Central memory CD8-positive, alpha-beta T cell (primary cell): ENCODE results near the gene KRTAP9-1.
"Not testable (repeated sequence)": the region's sequence is repeated elsewhere in the genome, so short reads cannot be mapped to it uniquely, and the experiment has no call there.

Source experiments
- ATAC-seq: fragments of 150-1000 bp; cut with Tn5 transposase; replicated peaks from 2 replicates; pipeline ENCODE4 v1.10.0; 2022; ENCODE audit warnings: mild to moderate bottlenecking, moderate FRiP score, moderate number of reproducible peaks; ENCODE audit not compliant: poor library complexity, severe bottlenecking; ENCODE audit errors: extremely low read depth
- DNase-seq, 2 donors: peaks; one replicate each; pipeline ENCODE4 v3.0.0; 2021; ENCODE audit warnings: low spot score in 2 of 2
- H3K27ac Mint-ChIP-seq: one replicate; pipeline ENCODE4 v1.8.0; 2022; ENCODE audit warnings: low read depth, mild to moderate bottlenecking, moderate library complexity, mixed read lengths
- H3K27me3 Mint-ChIP-seq: one replicate; pipeline ENCODE4 v1.8.0; 2022; ENCODE audit warnings: mixed read lengths
- H3K36me3 Mint-ChIP-seq: one replicate; pipeline ENCODE4 v1.8.0; 2022; ENCODE audit warnings: mild to moderate bottlenecking, moderate library complexity, mixed read lengths; ENCODE audit not compliant: insufficient read depth
- H3K4me1 Mint-ChIP-seq: one replicate; pipeline ENCODE4 v1.8.0; 2022; ENCODE audit warnings: mixed read lengths
- H3K4me3 Mint-ChIP-seq: one replicate; pipeline ENCODE4 v1.8.0; 2022; ENCODE audit warnings: mild to moderate bottlenecking, moderate library complexity, mixed read lengths
- H3K9me3 Mint-ChIP-seq: one replicate; pipeline ENCODE4 v1.8.0; 2022; ENCODE audit warnings: mixed read lengths

KRTAP9-1 gene

GRCh38 chr17:41189837-41190318, at the start of gene KRTAP9-1:
KRTAP9-1 (plus strand) TSS chr17:41189887; CDS start chr17:41189887, 0 bp downstream.
- H3K36me3 Mint-ChIP-seq, H3K27ac Mint-ChIP-seq, H3K9me3 Mint-ChIP-seq, DNase-seq, ATAC-seq, H3K4me3 Mint-ChIP-seq, H3K4me1 Mint-ChIP-seq: not testable (repeated sequence)
- H3K27me3 Mint-ChIP-seq, result peaks cover 61% of the 10 kb centered on the region

DNA sequence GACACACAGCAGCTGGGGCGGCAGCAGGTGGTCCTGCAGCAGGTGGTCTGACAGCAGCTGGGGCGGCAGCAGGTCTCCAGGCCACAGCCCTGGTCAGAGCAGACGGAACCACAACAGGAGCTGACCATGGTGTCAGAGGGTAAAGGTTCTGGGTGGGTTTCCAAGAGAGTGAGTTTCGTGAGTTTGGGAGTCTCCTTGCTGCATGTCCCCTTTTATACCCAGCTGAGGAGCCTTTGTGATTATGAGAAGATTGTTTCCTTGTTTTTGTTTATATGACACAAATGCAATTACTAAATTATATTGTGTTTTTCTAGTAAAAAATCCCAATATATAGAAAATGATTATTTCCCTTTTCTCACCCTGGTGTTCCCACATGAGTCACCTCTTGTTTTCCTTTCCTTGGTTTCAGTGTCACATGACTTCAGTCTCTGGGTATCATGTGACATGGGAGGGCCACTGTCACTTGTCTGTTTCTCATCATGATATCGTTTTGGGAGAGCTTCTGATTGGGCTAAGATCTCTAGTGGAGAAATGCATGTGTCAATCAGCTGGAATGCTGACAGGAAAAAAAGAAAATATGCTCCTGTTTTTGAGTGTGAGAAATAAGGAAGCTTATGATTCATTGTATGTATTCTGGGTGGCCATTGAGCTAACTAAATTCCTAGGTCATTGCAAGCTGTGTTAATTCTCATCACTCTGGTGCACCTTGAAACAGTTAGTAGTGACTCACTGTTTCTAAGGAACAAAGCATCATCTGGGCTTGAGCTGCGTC, 49.1 kb upstream of the KRTAP9-1 start, which contains the start of gene KRTAP4-6:
TSS of gene KRTAP4-6 (minus strand) at position 185 of the 772 bp plus-strand sequence. CDS start at position 128, 57 bp downstream.
- ATAC-seq, result no peak
- H3K9me3 Mint-ChIP-seq, result peaks cover 25% of the 10 kb centered on the region
- H3K27ac Mint-ChIP-seq, result no peak within 1 kb of the TSS
- DNase-seq, result no peak
- H3K4me1 Mint-ChIP-seq, result no peaks in the 10 kb centered on the region
- no peak within 1 kb of the TSS for H3K4me3 Mint-ChIP-seq
- peaks cover 7% of the 10 kb centered on the region for H3K27me3 Mint-ChIP-seq
- H3K36me3 Mint-ChIP-seq, result no peaks in the 10 kb centered on the region

DNA sequence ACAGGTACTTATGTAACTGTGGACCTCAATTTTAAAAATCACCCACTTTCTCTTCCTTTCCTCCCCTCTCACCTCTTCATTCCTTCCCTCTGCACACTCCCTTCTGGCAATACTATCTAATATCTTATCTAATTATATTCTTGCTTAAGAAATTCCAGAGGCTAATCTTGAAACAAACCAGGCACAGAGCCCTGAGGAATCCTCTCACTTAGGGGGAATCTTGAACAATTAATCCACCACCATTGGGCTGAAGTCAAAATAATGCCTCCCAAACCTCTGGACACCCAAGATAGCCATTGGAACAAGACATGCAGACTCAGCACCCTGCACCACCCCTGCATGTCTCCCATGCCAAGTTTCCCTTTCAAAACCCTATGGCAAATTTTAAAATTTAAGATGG, 48.3 kb upstream of the KRTAP9-1 start:
- H3K27me3 Mint-ChIP-seq, result peaks cover 7% of the 10 kb centered on the region
- DNase-seq, result no peak
- H3K4me3 Mint-ChIP-seq, result no peak overlapping the region
- no peak for ATAC-seq
- peaks cover 25% of the 10 kb centered on the region for H3K9me3 Mint-ChIP-seq
- no peaks in the 10 kb centered on the region for H3K4me1 Mint-ChIP-seq
- no peak overlapping the region for H3K27ac Mint-ChIP-seq
- H3K36me3 Mint-ChIP-seq, result no peaks in the 10 kb centered on the region

- Mint-ChIP-seq H3K27ac (no peak overlapping the region), H3K4me3 (no peak overlapping the region), H3K4me1 (no peaks in the 10 kb centered on the region), H3K9me3 (peaks cover 21% of the 10 kb centered on the region), H3K27me3 (peaks cover 17% of the 10 kb centered on the region), H3K36me3 (no peaks in the 10 kb centered on the region)
- no peak for DNase-seq
- no peak for ATAC-seq
Measured at GRCh38 chr17:41144846-41145245, 44.8 kb upstream of the KRTAP9-1 start.

DNA sequence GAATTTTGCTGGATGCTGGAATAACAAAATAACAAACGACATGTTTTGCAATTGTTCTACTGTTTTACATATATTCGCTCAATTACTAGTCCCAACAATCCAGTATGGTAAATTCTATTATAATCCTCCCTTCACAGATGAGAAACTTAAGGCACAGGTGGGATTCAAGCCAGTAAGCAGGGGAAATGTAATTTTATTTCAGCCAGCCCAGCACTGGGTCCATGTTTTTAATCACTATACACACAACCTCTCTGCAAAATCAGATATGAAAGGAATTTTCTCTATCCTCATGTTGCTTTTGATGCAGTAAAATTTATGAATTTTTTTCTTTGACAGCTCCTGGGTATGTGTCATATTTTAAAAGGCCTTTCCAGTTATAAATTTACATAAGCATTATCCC, 44.4 kb upstream of the KRTAP9-1 start:
- Mint-ChIP-seq H3K27ac (no peak overlapping the region), H3K4me1 (no peaks in the 10 kb centered on the region), H3K36me3 (no peaks in the 10 kb centered on the region)

GRCh38 chr17:41147531-41148204, 42.0 kb upstream of the KRTAP9-1 start:
- no peaks in the 10 kb centered on the region for H3K4me1 Mint-ChIP-seq
- no peak overlapping the region for H3K4me3 Mint-ChIP-seq
- ATAC-seq (no peak), DNase-seq (no peak)
- H3K27ac Mint-ChIP-seq, result no peak overlapping the region
- peaks cover 12% of the 10 kb centered on the region for H3K27me3 Mint-ChIP-seq
- no peaks in the 10 kb centered on the region for H3K36me3 Mint-ChIP-seq
- peaks cover 12% of the 10 kb centered on the region for H3K9me3 Mint-ChIP-seq

More for the DNA sequence above, 44.4 kb upstream of the KRTAP9-1 start:
- no peak for ATAC-seq
- no peak for DNase-seq
- Mint-ChIP-seq H3K27me3 (peaks cover 17% of the 10 kb centered on the region), H3K9me3 (peaks cover 20% of the 10 kb centered on the region), H3K4me3 (no peak overlapping the region)

GRCh38 chr17:41148971-41149651, 40.6 kb upstream of the KRTAP9-1 start:
- not testable (repeated sequence) for H3K36me3 Mint-ChIP-seq, DNase-seq, H3K9me3 Mint-ChIP-seq, H3K4me1 Mint-ChIP-seq, H3K4me3 Mint-ChIP-seq, ATAC-seq
- H3K27me3 Mint-ChIP-seq, result peaks cover 19% of the 10 kb centered on the region
- peak overlapping the region; percentile 14 for H3K27ac Mint-ChIP-seq

DNA sequence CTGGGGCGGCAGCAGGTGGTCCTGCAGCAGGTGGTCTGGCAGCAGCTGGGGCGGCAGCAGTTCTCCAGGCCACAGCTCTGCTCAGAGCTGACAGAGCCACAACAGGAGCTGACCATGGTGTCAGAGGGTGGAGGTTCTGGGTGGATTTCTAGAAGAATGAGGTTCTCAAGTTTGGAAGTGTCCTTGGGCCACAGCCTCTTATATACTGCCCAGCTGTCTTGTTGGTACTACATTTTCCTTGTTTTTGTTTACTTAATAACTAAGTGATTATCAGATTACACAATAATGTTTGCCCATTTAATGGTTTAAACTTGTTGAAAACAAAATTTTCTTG, 40.1 kb upstream of the KRTAP9-1 start, which contains the start of gene KRTAP4-5:
TSS of gene KRTAP4-5 (minus strand) at position 174 of the 334 bp plus-strand sequence. CDS start at position 116, 58 bp downstream.
- Mint-ChIP-seq H3K4me3 (no peak within 1 kb of the TSS), H3K27me3 (peaks cover 24% of the 10 kb centered on the region), H3K4me1 (no peaks in the 10 kb centered on the region), H3K27ac (peak within 1 kb of the TSS; percentile 14), H3K9me3 (no peaks in the 10 kb centered on the region), H3K36me3 (no peaks in the 10 kb centered on the region)
- ATAC-seq, result no peak
- no peak for DNase-seq

DNA sequence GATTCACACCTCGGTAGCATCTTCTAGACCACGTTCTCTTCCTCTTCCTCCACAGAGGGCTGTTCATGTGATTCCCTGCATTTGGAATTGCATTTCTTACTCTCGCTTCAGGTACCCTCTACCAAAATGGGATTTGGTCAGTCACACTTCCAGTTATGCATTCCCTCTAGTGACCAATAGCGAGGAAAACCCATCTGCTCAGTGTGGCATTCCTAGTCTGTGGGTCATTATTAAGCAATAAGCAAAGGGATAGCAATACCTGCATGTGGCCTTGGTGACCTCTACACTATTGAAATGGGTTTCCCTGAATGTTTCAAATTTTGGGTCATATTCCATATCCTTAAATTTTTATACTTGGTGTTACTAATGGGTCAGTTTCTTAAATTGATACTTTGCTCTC, 39.7 kb upstream of the KRTAP9-1 start:
- Mint-ChIP-seq H3K9me3 (no peaks in the 10 kb centered on the region), H3K36me3 (no peaks in the 10 kb centered on the region), H3K27me3 (peaks cover 28% of the 10 kb centered on the region), H3K27ac (no peak overlapping the region), H3K4me3 (no peak overlapping the region), H3K4me1 (no peaks in the 10 kb centered on the region)
- no peak for DNase-seq
- ATAC-seq, result no peak

GRCh38 chr17:41151525-41151924, 38.2 kb upstream of the KRTAP9-1 start:
- no peak for DNase-seq
- Mint-ChIP-seq H3K27me3 (peaks cover 42% of the 10 kb centered on the region), H3K27ac (no peak overlapping the region), H3K9me3 (no peaks in the 10 kb centered on the region), H3K4me1 (no peaks in the 10 kb centered on the region), H3K36me3 (no peaks in the 10 kb centered on the region), H3K4me3 (no peak overlapping the region)
- no peak for ATAC-seq

DNA sequence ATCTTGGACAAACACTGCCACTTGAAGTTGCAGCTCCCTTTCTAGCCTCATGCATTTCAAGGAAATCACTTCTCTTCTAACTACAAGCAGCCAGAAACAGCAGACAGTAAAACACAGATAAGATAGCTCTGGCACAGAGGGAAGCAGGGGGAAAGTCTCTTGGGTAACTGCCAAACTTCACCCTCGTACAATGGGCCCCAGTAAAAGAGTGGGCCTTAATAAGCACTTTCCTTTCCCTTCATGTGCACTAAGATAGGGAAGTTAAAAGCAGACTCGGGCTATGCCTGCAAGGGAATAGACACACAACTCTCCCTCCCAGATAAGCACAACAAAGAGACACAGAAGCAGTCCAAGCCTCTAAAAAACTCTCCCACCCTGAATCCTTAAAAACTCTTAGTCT, 35.8 kb upstream of the KRTAP9-1 start:
- peaks cover 58% of the 10 kb centered on the region for H3K27me3 Mint-ChIP-seq
- no peaks in the 10 kb centered on the region for H3K9me3 Mint-ChIP-seq
- H3K4me1 Mint-ChIP-seq, result no peaks in the 10 kb centered on the region
- H3K27ac Mint-ChIP-seq, result no peak overlapping the region
- no peak for DNase-seq
- H3K36me3 Mint-ChIP-seq, result no peaks in the 10 kb centered on the region
- no peak overlapping the region for H3K4me3 Mint-ChIP-seq
- no peak for ATAC-seq

DNA sequence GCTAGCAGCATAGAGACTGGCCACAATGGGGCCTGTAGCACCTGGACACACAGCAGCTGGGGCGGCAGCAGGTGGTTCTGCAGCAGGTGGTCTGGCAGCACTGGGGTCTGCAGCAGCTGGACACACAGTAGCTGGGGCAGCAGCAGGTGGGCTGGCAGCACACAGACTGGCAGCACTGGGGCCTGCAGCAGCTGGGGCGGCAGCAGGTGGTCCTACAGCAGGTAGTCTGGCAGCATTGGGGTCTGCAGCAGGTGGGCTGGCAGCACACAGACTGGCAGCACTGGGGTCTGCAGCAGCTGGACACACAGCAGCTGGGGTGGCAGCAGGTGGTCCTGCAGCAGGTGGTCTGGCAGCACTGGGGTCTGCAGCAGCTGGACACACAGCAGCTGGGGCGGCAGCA, 29.5 kb upstream of the KRTAP9-1 start:
- H3K27me3 Mint-ChIP-seq, result peaks cover 54% of the 10 kb centered on the region
- not testable (repeated sequence) for H3K4me1 Mint-ChIP-seq, H3K27ac Mint-ChIP-seq, DNase-seq, ATAC-seq, H3K4me3 Mint-ChIP-seq, H3K9me3 Mint-ChIP-seq, H3K36me3 Mint-ChIP-seq
